NK-92 treated with Interleukin-12 subunit alpha and Interleukin-12 subunit beta, amount 100 ng/mL, for 24 hours (cell line): Measurements from ENCODE around the gene FMN1.

ENCODE experiments used
- DNase-seq: peaks from one replicate; lab custom pipeline; 2025; lab: John Stamatoyannopoulos, UW

The FMN1 gene

DNA sequence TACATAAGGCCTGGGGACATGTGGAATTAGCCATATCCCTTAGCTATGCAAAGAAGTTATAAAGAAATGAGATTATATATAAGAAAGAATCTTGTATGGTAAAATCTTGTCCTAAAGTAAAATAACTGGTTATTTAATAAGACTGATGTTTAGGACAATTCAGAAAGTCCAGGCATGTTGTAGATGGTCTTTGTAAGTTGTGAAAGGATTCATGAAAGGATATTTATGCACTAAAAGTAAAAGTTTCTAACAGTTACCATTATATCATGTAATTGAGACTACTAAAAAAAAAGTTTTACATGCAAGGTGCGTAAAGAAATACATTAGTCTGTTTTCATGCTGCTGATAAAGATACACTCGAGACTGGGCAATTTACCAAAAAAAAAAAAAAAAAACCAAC, 146.3 kb downstream of the FMN1 start:
- DNase-seq = no peak

DNA sequence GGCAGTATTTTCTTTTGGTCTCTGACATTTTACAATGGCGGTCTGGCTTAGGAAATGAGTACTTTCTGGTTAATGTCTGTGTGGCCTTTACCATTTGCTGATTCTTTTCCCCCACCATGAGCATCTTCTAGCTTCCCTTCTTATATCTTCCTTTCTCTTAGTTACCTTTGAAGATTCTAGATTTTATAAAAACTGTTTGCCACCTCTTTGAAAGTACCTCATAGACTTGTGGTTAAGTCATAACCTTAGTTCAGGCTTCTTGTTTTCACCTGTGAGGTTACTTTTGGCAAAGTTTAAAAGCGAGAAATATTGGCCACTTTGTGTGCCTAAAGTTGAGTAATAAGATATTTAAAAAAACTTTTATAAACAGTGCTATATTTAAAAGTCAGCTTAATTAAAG, 147.4 kb downstream of the FMN1 start:
- no peak for DNase-seq

DNA sequence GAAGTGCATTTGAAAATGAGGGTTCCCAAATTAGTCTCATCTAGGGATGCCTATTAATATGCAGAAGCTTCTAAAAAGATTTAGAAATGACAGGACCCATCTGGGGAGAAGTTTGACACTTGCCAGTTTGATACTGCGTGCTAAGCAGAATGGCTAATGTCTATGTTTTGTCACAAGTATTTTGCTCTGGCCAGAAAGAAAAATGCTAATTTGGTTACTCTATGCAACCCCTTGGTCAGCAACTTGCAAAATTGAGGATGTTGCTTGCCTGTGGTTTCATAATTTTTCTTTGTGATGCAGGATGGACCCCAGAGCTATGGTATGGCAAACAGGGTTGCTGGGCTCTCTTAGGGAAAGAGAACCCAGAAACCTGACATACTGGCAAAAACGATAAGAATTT, 148.2 kb downstream of the FMN1 start:
- DNase-seq = no peak

DNA sequence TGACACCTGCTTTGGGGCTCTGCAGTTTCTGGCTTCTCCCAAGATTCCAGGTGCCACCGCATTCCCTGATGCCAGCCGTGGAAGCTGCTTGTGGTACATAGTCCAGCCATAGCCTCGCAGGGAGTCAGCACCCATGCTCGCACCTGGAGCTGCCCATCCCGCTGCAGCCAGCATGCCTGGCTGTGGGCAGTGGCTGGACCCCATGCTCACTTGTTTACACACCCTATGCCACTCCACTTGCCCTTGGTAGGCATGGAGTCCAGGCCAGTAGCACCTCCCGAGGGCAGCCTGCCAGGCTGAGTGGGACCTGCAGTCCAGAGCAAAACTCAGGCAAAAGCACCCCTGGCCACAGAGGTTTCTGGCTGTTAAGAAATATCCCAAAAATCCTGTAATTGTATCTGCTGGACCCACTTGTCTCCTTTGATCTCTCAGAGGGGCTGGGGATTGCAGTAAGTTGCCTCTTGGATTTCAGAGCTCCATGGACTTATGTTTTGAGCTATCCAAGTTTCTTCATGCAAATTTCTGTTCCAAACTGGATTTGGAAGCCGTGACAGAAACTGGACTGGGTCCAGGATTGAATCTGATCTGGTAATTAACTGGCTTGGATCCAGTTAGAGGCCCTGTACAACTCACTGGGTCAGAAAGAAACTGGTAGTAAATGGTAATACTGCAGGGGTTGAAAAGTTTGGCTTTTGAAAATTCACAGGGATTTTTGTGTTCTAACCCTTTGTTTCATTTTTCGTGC, 149.3 kb downstream of the FMN1 start:
- DNase-seq = no peak

DNA sequence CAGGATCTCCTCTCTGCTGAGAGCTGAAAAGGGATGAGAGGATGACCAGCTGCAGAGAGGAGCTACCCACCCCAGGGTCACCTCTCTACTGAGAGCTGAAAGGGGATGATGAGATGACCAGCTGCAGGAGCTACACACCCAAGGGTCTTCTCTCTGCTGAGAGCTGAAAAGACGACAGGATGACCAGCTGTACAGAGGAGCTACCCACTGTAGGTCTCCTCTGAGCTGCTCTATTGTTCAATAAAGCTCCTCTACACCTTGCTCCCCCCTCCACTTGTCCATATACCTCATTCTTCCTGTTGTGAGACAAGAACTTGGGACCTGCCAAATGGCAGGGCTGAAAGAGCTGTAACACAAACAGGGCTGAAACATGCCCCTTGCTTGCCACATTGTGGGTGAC, 149.9 kb downstream of the FMN1 start:
- DNase-seq = no peak

DNA sequence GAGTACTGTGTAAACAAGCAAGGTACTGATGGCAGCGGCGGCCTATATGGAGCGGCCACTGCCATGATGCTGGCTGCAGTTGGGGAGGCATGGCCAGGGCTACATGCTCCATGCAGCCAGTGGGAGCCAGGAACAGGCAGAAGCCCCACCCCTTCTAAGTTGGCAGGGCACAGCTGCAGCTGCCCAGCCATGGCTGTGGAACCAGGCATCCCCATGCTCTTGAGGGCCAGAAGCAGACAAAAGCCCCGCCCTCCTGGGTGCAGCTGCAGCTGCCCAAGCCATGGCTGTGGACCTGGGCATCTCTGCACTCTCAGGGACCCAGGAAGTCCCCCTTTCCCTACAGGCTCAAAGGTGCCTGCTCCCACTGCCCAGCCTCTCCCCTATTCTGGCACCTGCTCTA, 150.9 kb downstream of the FMN1 start:
- DNase-seq = no peak

DNA sequence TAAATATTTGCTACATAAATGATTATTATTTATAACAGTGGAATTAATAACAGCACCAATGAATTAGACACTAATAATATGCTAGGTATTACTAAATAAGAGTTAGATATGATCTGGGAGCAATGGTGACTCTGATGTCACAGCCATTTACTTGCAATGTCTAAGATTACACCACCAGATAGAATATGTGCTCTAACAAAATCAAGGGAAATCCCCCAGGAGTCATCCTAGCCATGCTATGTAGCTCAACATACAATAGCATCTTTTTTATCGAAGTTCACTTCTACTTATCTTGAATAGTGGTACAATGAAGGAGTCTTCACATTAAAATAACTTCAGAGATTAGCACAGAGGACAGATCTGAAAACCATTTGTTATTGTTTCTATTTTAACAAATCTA, 154.0 kb downstream of the FMN1 start:
- no peak for DNase-seq

DNA sequence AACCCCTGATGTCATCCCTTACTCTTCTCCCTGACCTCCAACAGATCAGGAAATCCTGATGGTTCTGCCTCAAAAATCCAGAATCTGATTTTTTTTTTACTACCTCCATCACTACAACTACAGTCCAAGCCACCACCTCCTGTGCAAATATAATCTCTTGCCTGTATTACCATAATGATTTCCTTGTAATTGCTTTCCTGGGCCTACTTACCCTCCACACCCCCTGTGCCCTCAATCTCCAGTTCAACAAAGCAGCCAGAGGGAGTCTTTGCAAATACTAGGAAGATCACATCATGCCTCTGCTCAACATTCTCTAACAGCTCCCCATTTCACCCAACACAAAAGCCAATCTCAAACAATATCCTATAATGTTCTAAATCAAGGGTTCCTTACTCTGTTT, 159.9 kb downstream of the FMN1 start:
- no peak for DNase-seq

DNA sequence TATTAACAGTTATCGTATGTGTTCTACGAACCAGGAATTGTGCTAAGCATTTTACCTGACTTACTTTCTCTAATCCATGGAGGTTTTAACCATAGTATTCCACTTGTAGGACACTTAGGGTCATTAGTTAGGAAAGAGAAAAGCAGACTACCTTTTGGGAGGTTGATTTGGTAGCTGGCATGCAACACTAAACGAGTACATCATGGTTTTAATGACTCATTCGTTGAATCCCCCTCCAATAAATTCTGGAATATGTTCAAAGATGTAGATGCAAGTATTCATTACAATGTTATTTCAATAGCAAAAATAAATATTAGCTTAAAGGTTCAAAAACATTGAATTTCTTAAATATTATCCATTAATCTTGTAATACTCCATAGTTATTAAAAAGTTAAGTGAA, 162.5 kb downstream of the FMN1 start:
- no peak for DNase-seq

DNA sequence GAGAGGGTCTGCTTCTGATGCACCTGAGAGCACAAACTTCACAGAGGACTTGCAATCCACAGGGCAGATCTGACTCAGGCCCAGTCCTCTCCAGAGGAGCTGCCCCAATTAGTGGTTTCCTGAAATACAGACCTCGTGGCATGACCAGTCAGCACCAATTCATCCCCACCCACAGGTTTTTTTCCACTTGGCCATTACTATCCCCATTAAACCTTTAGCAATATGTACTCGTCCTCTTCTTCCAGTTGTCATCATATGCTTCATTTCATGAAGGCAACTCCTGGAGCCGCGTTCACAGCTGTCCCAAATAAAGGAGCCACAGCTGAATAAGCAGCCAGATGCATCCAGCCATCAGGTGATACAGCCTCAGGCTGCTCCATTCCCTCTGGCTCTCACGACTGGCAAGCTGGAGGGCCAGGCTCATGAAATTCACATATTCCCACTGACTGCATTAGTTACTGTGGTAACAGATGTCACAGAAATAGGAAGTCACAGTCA, 163.1 kb downstream of the FMN1 start:
- DNase-seq = no peak

DNA sequence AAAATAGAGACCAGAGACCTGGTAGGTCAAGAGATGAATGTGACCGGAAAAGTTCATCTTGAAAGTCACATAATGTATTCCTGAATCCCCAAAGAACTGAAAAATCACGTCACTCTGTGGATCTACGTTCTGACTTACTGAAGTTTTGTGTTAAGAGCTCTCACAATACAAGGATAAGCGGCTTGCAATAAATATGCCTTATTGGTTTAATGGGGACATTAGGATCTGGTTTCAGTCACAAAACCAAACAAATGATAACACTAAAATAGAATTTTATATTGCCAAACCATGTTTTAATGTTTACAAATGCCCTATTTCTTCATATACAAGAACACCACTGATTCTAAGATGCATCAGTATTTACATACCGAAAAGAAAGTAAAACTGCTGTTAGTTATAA, 164.2 kb downstream of the FMN1 start:
- DNase-seq = no peak

DNA sequence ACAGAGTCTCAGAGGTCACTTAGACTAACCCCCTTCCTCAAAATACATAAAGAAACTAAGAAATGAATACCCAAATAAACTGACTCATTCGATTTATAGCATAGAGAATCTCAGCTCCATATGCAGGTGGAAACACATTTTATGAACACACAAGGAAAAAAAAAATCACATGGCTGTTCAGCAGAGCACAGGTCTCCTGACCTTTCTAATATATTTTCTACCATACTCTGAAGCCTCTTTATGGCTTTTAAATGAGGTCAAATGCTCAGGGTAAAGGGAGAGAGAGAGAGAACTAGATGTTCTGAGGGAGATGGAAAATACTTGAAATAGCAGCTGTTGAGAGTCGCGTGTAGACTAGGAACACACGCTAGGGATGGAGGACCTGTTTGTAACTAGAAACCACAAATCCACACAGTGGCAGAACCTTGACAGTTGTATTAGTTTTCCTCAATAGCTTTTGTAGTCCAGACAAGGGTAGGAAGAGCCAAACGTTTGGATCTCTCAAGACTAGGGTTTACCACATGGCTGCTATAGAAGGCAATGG, 165.3 kb downstream of the FMN1 start:
- DNase-seq = no peak

DNA sequence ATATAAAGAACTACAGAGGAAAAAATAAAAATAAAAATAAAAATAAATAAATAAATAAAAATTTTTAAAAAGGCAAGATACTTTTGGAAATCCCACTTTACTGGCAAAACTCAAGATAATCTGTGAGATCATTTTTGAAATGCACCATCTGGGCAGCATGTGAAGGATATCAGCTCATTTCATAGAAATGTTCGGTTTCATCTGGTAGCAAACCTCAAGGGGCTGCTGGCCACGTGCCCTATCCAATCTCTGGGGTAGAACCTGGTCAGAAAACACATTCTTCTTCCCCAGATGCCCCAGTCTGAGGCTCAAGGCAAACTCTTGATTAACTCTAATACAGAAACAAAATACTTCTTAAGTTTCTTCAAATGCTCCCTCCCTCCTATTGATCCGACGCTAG, 166.0 kb downstream of the FMN1 start:
- DNase-seq = no peak

DNA sequence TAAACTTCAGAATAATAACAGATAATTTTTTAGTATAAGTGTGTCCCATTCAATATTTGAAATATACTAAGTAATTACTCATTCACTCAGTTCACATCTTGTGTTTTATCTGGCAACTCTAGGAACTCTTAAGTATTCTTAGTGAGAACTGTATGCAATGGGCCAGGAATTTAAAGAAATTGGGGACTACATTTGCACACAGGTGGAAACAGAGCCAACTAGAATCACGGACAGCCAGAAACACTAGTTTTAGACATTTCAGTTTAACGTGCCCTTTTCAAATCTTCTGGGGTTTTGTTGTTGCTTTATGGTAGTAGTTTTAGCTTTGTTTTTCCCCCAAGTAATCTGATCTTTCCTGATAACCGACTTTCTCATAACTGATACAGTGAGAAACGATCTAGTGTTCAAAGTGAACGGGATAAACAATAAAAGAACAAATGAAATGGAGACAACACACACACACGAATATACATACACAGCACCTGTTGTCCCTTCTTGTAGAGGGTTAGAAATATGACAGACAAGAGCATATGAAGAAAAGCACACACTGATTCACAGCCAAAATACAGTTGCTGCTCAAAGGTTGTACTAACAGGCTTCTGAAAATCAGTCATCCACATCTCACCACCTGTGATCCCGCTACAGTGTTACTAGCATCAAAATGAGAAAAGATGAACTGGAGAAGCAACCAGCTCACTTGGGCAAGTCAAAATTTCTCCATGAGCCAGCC, 167.0 kb downstream of the FMN1 start:
- DNase-seq = no peak

DNA sequence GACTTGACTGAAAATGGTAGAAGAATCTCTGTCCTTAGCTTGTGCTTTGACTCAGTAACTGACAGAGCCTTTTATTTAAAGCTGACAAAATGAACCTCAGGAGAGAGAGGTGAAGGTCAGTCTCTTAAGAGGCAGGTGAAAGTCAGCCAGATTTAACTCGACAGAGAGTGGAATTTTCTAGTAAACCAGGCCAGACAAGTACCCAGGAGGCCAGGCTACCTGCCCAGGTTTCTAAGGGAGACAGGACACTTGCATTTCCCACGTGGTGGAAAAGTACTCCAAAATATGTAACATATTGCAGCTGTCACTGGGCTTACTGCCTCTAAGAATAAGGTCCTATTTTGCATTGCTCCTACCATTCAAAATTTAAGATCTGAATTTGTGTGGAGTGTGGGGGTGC, 167.9 kb downstream of the FMN1 start:
- no peak for DNase-seq

DNA sequence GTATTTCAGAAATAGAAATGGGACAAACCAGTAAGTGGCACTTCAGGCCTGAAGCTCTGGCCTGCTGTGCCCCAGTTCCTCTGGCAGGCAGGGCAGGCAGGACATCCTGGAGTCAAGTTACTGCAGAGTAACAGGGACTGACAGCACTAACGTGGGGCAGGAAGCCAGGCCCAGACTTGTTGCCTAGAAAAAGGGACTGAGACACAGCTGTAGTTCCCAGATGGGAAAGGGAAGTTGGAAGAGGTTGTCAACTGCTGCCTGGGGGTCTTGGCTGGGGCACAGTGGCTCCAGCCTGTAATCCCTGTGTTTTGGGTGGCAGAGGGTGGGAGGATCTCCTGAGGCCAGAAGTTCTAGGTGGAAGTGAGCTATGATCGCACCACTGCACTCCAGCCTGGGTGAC, 171.9 kb downstream of the FMN1 start:
- no peak for DNase-seq

DNA sequence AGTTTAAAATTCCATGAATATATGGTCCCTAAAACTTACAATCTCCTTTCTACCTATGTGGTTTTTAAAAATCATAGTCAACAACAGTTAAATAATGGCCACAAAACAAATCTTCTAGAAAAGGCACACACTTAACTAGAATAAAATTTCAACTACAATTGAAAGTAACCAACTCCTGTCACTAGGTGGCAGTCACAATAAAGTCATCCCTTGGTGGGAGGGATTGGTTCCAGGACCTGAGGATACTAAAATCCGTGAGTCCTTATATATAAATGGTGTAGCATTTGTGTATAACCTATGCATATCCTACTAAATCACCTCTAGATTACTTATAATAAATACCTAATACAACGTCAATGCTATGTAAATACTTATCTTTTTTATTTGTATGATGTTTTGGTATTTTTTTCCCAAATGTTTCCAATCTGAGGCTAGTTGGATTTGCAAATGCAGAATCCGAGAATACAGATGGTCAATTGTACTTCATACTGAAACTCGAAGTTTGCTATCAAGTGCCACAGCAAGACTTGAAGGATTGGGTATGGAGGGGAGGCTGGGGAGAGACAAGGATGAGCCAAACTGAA, 172.6 kb downstream of the FMN1 start:
- DNase-seq = no peak

DNA sequence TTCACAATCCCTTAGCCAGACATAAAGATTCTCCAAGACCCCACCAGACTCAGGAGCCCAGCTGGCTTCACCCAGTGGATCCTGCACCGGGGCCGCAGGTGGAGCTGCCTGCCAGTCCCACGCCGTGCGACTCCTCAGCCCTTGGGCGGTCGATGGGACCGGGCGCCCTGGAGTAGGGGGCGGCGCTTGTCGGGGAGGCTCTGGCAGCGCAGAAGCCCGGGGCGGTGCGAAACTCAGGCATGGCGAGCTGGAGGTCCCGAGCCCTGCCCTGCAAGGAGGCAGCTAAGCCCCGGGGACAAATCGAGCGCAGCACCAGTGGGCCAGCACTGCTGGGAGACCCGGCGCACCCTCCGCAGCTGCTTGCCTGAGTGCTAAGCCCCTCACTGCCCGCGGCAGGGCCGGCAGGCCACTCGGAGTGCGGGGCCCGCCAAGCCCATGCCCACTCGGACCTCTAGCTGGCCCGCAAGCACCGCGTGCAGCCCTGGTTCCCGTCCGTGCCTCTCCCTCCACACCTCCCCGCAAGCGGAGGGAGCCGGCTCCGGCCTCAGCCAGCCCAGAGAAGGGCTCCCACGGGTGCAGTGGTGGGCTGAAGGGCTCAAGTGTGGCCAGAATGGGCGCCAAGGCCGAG, 175.0 kb downstream of the FMN1 start:
- no peak for DNase-seq

DNA sequence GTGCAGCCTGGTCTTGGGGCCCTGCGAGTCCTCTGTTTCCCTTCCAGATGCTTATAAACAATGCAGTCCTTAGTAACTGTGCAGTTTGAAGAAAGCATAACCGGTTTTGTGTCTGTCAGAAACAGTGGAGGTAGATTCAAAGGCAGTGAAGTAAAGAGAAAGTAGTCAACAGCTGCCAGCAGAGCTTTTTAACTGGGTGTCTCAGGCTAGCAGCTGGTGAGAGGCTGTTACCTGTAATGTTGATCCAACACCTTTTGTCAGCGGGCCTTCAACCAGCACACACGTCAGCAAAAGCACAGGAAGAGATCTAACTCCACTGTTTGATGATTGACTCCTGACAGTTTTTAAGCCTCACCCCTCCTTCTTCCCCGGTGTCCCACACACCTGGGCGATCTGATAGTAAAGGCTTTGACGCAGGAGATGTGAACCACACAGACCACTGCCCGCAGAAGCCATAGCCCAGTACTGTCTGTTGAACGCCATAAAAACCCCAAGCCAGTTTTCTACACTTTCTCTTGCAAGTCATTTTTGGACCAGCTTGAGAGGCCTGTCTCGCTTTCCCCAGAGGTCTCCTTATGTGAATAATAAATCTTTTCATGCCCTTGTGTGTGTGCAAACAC, 178.0 kb downstream of the FMN1 start:
- DNase-seq = no peak

DNA sequence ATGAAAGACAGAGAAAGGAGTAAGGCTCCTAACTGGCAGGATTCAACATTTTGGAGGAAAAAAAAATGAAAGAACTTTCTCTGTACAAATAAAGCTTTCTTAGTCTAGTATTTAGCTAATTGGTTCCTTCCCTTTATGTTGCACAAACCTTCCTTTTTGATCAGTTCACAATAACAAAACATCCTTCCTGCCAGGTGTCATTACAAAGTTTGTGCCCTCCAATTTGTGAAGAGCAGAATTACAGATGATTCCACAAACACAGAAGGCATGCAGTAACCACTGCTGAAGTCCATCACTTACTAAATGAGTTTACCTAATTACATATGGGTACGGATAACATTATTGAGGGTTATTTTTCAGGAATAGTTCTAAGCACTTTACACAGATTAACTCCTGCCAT, 179.9 kb downstream of the FMN1 start:
- DNase-seq = no peak

DNA sequence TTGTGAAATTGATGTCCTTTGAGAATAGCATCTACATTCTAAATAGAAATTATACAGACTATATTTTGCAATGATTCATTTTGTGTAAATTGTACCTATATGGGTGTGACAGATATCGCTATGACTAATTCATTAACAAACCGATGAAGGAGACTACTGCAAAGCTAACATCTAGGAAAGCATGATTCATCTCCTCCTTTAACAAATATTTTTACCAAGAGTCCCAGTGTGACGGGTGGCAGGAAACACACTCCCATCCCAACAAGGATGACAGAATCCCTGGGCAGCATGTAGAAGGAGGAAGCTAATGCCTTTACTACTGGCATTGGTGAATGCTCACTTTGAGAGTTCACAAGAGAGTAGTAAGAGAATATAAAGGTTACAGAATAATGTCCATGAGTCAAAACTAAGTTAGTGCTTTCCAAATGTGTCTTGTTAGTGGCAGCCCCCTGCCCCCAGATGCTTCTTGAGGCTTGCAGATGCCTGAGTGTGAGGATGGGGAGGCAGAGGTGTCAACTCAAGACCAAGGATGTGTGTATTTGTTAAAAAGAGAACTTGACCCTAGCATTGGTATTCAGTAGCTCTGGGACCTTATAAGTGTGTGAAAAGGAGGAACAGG, 180.6 kb downstream of the FMN1 start:
- no peak for DNase-seq

DNA sequence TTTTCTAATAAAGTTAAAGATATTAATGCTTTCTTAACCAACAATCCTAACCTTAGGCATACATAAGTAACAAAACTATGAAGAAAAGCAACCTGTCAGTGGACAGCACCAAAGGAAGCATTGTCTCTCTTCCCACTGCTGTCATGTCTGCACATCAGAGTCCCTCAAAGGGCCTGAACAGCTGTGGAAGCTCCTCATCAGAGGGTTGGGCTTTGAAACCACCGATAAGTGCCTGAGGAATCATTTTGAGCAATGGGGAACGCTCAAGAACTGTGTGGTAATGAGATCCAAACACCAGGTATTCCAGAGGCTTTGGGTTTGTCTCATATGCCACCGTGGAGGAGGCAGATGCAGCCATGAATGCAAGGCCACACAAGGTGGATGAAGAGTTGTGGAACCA, 182.5 kb downstream of the FMN1 start:
- DNase-seq = no peak
